ENCODE results near the gene U2AF2. TPM values are rescaled to one million over a fixed set of nuclear protein-coding genes. Genes with fewer than 3 reads are reported as not detected.

Gene U2AF2
- total and polyA plus RNA-seq, 2 experiments from 2014 or later, result 73.1 to 233 TPM

DNA sequence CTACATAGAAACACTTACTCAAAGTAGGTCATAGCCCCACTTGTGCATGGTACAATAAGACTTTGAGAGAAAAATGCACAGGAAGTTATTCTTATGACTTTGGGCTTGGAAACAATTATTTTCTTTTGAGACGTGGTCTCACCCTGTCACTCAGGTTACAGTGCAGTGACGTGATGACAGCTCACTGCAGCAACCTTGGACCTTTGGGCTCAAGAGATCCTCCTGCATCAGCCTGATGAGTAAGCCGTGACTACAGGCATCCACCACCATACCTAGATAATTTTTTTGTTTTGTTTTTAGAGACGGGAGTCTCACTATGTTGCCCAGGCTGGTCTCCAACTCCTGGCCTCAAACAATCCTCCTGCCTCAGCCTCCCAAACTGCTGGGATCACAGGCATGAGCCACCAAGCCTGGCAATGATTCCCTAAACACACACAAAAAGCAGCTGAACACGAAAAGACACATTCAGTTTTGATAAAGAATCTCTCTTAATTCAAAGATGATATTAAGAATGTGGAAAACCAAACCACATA lies 65.4 kb downstream of the U2AF2 start:
- H3K79me2 ChIP-seq (replicated peaks; ENCODE audit: insufficient read depth), result no peaks in the 10 kb centered on the region
- no peaks in the 10 kb centered on the region for H3K9me2 ChIP-seq (ENCODE audit: insufficient read depth)
- no peak for ATAC-seq
- Mint-ChIP-seq H3K27ac (no peak overlapping the region), H3K27me3 (ENCODE audit: insufficient read depth, low read depth, poor library complexity) (peaks cover 3% of the 10 kb centered on the region), H3K9me3 (peaks cover 94% of the 10 kb centered on the region), H3K4me1 (no peaks in the 10 kb centered on the region), H3K4me3 (no peak overlapping the region), H3K36me3 (ENCODE audit: low read depth) (peaks cover 45% of the 10 kb centered on the region)
- no peak overlapping the region for H3K4me2 ChIP-seq
- no peaks in the 10 kb centered on the region for H3F3A ChIP-seq (replicated peaks; ENCODE audit: low read depth)
- H2AFZ ChIP-seq, result no peak overlapping the region
- no peak overlapping the region for H3K27ac ChIP-seq (ENCODE audit: low read depth)
- H4K20me1 ChIP-seq (replicated peaks; ENCODE audit: insufficient read depth), result no peaks in the 10 kb centered on the region
- TF ChIP-seq CREB1 (CRISPR knock-in tag; IDR thresholded peaks at IDR 0.05; ENCODE audit: low read depth) (no peak), STAT1 (IDR thresholded peaks at IDR 0.05; ENCODE audit: unreplicated experiment) (no peak), EZH2 (IDR thresholded peaks at IDR 0.05; ENCODE audit: low read depth, unreplicated experiment) (no peak), POLR2AphosphoS5 (IDR thresholded peaks at IDR 0.05; ENCODE audit: low read depth) (no peak)
- no peaks in the 10 kb centered on the region for H3K27me3 ChIP-seq (ENCODE audit: insufficient read depth)
- peaks cover 3% of the 10 kb centered on the region; the same call in 1 of the 2 replicates for H3K36me3 ChIP-seq (ENCODE audit: insufficient read depth)
- no peaks in the 10 kb centered on the region for H3K4me1 ChIP-seq (ENCODE audit: insufficient read depth)
- no peak for DNase-seq (ENCODE audit: low spot score)
- H3K4me3 ChIP-seq, result no peak overlapping the region

DNA sequence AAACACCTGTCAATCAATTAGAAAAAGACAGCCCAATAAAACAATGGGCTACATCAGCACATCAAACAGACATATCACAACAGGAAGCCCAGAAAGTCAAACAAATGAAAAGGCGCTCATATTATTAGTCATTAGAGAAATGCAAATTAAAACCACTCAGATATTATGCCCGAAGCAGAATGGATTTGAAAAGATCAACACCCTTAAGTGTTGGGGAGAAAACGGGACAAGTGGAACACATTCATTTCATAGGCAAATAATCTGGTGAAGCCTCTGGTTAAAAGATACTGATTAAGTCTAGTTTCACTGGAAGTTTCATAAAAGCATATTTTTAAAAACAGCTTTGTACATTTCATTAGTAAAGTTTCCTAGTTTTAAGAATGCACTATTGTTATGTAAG lies 66.0 kb downstream of the U2AF2 start:
- Histone ChIP-seq H3K4me1 (ENCODE audit: insufficient read depth) (no peaks in the 10 kb centered on the region), H2AFZ (no peak overlapping the region), H3K9me2 (ENCODE audit: insufficient read depth) (no peaks in the 10 kb centered on the region), H3K27me3 (ENCODE audit: insufficient read depth) (no peaks in the 10 kb centered on the region), H3K79me2 (replicated peaks; ENCODE audit: insufficient read depth) (no peaks in the 10 kb centered on the region), H3K4me3 (no peak overlapping the region), H3K4me2 (no peak overlapping the region), H3F3A (replicated peaks; ENCODE audit: low read depth) (no peaks in the 10 kb centered on the region), H4K20me1 (replicated peaks; ENCODE audit: insufficient read depth) (no peaks in the 10 kb centered on the region), H3K27ac (ENCODE audit: low read depth) (no peak overlapping the region), H3K36me3 (ENCODE audit: insufficient read depth) (no peaks in the 10 kb centered on the region; the same call in 1 of the 2 replicates)
- no peak overlapping the region for H3K27ac Mint-ChIP-seq
- H3K4me1 Mint-ChIP-seq, result no peaks in the 10 kb centered on the region
- no peak for DNase-seq (ENCODE audit: low spot score)
- H3K27me3 Mint-ChIP-seq (ENCODE audit: insufficient read depth, low read depth, poor library complexity), result peaks cover 3% of the 10 kb centered on the region
- ATAC-seq, result no peak
- H3K36me3 Mint-ChIP-seq (ENCODE audit: low read depth), result peaks cover 47% of the 10 kb centered on the region
- no peak overlapping the region for H3K4me3 Mint-ChIP-seq
- H3K9me3 Mint-ChIP-seq, result peaks cover 94% of the 10 kb centered on the region
- no peak for TF ChIP-seq NANOG (IDR thresholded peaks at IDR 0.05; ENCODE audit: borderline replicate concordance)
- TF ChIP-seq ZNF114 (CRISPR knock-in tag; IDR thresholded peaks at IDR 0.05), result no peak
- no peak for TF ChIP-seq JUNB (IDR thresholded peaks at IDR 0.05; ENCODE audit: unreplicated experiment)
- TF ChIP-seq POLR2AphosphoS5 (IDR thresholded peaks at IDR 0.05; ENCODE audit: low read depth), result no peak
- TF ChIP-seq EZH2phosphoT487 (IDR thresholded peaks at IDR 0.05; ENCODE audit: unreplicated experiment), result no peak
- no peak for TF ChIP-seq CREB1 (CRISPR knock-in tag; IDR thresholded peaks at IDR 0.05; ENCODE audit: low read depth)
- no peak for TF ChIP-seq STAT1 (IDR thresholded peaks at IDR 0.05; ENCODE audit: unreplicated experiment)
- TF ChIP-seq CTCF (conservative IDR thresholded peaks at IDR 0.05; ENCODE audit: low read depth in 2 of 2), result no peak

DNA sequence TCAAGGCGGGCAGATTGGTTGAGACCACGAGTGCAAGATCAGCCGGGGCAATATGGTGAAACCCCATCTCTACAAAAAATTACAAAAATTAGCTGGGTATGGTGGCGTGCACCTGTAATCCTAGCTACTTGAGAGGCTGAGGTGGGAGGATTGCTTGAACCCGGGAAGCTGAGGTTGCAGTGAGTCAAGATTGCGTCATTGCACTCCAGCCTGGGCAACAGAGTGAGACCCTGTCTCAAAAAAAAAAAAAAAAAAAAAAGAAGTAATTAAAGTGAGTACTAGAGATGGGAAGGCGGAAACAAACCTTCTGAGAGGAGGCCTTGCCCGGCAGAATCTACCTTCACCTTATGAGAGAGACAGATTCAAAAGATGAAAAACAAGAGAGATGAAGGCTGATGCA lies 68.7 kb downstream of the U2AF2 start:
- Histone ChIP-seq H3K9me2 (ENCODE audit: insufficient read depth) (no peaks in the 10 kb centered on the region), H3K36me3 (ENCODE audit: insufficient read depth) (no peaks in the 10 kb centered on the region; the same call in 1 of the 2 replicates), H2AFZ (no peak overlapping the region), H3K79me2 (replicated peaks; ENCODE audit: insufficient read depth) (no peaks in the 10 kb centered on the region), H4K20me1 (replicated peaks; ENCODE audit: insufficient read depth) (no peaks in the 10 kb centered on the region), H3K27ac (ENCODE audit: low read depth) (no peak overlapping the region), H3F3A (replicated peaks; ENCODE audit: low read depth) (no peaks in the 10 kb centered on the region), H3K4me3 (no peak overlapping the region), H3K27me3 (ENCODE audit: insufficient read depth) (no peaks in the 10 kb centered on the region), H3K4me2 (no peak overlapping the region), H3K4me1 (ENCODE audit: insufficient read depth) (no peaks in the 10 kb centered on the region)
- Mint-ChIP-seq H3K36me3 (ENCODE audit: low read depth) (peaks cover 44% of the 10 kb centered on the region), H3K27ac (no peak overlapping the region), H3K9me3 (peaks cover 95% of the 10 kb centered on the region), H3K4me3 (no peak overlapping the region), H3K4me1 (no peaks in the 10 kb centered on the region), H3K27me3 (ENCODE audit: insufficient read depth, low read depth, poor library complexity) (peaks cover 1% of the 10 kb centered on the region)
- ATAC-seq, result no peak
- DNase-seq (ENCODE audit: low spot score), result no peak
- TF ChIP-seq CTCF (conservative IDR thresholded peaks at IDR 0.05; ENCODE audit: low read depth in 2 of 2), result no peak

Data from GM23338 (cell line).